Right renal pelvis (tissue), 4 donors: ENCODE data around the gene EPHB4. TPM values are rescaled to one million over a fixed set of nuclear protein-coding genes. Genes with fewer than 3 reads are reported as not detected.
"Not testable (repeated sequence)": the region's sequence is repeated elsewhere in the genome, so short reads cannot be mapped to it uniquely, and the experiment has no call there.

Source experiments
- DNase-seq, 4 donors: peaks; one replicate each; pipeline ENCODE4 v3.0.0-alpha.2; 2013; ENCODE audit warnings: low read depth in 4 of 4, low spot score in 3 of 4, missing footprints in 1 of 4
- polyA plus RNA-seq, 4 donors: library from polyadenylated mRNA; unstranded; fragments of 120-200 nt; gene quantifications; one replicate each; pipeline ENCODE4 v1.2.1, GENCODE V29; 2013; ENCODE audit not compliant: insufficient read length in 4 of 4

The EPHB4 gene
- polyA plus RNA-seq, 4 donors: 86.1 to 96.3 (median 89.4) TPM

DNA sequence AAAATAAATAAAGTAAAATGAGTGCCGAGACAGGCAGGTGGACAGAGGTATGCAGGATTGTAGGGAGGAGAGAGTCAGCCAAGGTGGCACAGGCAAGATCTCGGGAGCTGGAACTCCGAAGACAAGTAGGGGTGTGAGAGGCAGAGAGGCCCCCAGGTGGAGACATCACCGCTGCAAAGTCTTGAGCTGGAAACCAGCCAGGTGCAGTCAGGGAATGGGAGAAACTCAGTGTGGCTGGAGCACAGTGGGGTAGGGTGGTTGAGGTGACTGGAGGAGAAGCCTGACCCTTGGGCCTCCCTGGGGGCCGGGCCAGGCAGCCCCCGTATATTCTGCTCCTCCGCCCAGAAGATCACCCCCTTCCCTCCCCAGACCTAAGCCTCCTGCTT is 4.2 kb downstream of the EPHB4 start:
- no peak for DNase-seq

DNA sequence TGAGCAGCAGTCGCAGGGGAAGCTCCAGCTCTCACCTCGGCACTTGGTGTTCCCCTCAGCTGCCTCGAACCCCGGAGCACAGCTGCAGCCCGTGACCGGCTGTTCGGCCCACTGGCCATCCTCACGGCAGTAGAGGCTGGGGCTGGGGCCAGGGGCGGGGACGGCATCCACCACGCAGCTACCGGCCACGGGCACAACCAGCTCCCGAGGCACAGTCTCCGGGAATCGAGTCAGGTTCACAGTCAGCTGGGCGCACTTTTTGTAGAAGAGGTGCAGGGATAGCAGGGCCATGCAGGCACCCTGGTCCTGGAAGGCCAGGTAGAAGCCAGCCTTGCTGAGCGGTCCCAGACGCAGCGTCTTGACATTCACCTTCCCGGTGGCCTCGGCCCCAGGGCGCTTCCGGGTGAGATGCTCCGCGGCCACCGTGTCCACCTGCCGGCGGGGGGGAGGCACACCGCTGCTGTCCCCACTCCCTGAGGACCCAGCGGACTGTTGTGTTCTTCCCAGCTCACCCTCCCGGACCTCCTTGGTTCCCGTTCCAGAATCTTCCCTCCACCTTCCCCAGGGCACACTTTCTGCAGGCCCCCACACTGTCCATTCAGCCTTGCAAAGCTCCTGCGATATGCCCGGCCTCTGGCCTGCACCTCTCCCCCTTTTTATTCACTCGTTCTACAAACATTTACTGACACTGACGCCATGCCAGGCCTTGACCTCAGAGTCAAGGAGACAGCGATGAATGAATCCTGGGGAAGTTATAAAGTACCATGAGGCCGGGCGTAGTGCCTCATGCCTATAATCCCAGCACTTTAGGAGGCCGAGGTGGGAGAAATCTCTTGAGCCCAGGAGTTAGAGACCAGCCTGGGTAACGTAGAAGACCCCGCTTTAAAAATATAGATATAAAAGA is 4.8 kb downstream of the EPHB4 start:
- no peak for DNase-seq

DNA sequence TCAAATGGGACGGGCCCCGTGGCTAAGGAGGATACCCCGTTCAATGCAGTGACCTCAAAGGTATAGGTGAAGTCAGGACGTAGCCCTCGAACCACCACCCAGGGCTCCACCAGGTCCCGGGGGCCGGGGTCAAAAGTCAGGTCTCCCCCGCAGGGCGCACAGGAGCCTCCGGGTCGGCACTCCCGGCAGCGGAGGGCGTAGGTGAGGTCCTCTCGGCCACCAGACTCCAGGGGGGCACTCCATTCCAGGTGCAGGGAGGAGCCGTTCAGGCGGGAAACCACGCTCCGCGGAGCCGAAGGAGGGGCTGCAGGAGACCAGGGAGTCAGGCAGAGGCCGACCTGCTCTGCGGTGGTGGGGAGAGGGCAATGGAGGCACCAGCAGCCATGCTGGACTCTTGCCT is 7.7 kb downstream of the EPHB4 start:
- no peak for DNase-seq

DNA sequence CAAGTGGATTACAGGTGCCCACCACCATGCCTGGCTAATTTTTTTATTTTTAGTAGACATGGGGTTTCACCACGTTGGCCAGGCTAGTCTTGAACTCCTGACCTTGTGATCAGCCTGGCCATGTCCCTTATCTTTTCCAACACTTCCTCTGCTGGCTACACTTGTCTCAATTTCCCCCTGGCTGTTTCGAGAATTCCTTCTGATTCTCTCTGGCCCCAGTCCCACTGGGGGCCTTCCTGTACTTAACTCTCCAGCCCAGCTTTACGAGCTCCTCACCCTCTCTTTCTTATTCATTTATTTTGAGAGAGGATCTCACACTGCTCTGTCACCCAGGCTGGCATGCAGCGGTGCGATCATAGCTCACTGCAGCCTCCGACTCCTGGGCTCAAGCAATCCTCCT is 8.5 kb downstream of the EPHB4 start:
- DNase-seq: no peak

DNA sequence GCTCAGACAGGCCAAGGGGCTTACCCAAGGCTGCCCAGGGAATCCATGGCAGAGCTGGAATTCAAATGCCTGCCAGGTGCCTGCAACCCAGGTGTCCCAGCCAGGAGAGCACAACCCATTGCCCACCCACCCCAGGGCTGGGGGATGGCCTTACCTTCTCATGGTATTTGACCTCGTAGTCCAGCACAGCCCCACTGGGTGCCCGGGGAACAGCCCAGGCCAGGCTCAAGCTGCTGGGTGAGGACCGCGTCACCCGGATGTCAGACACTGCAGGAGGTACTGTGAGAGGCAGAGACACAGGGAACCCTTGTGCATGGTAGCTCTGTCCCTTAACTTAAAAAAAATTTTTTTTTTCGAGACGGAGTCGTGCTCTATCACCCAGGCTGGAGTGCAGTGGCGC is 9.0 kb downstream of the EPHB4 start:
- DNase-seq: no peak

DNA sequence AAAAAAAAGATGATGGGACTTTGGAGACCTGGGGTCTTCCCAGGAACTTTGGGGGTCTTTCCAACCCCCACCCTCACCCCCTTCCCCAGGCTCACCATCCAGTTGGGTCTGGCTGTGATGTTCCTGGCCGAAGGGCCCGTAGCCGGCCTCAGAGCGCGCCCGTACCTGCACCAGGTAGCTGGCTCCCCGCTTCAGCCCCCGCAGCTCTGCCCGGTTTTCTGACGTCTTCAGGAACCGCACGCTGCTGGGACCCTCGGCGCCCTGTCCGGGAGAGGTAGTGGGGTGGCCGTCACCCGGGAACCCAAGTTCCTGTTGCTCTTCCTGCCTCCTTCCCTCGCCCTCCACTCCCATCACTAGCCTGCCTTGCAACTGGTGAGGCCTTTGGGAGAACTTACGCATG is 10.2 kb downstream of the EPHB4 start:
- no peak for DNase-seq

DNA sequence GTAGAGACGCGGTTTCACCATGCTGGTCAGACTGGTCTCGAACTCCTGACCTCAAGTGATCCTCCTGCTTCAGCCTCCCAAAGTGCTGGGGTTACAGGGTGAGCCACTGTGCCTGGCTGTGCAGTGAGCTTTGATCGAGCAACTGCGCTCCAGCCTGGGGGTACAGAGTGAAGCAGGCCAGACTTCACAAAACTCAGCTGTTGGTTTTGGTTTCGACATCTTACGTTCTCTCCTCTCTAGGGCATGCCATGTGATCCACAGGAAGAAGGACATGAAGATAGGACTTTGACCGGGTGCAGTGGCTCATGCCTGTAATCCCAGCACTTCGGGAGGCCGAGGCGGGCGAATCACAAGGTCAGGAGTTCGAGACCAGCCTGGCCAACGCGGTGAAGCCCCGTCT is 10.8 kb downstream of the EPHB4 start:
- DNase-seq: not testable (repeated sequence)

DNA sequence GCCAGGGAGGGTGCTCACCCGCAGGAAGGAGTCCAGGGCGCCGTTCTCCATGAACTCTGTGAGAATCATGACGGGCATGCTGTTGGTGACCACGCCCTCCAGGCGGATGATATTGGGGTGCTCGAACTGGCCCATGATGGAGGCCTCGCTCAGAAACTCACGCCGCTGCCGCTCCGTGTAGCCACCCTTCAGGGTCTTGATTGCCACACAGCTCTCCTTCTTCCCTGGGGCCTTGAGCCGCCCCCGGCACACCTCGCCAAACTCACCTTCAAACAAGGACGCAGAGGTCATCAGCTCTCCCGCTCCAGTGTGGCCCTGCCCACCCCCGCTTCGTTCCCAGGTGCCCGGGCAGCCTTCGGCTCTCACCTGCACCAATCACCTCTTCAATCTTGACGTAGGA is 14.6 kb downstream of the EPHB4 start:
- DNase-seq: no peak

DNA sequence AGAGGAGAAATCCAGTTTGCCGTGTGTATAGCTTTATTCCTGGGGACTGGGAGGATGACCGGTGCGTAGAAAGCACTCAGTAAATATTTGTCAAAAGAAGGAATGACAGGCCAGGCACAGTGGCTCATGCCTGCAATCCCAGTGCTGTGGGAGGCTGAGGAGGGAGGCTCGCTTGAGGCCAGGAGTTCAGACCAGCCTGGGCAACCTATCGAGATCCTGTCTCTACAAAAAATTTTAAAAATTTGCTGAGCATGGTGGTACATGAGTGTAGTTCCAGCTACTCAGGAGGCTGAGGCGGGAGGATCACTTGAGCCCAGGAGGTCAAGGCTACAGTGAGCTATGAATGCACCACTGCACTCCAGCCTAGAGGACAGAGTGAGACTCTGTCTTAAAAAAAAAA is 15.8 kb downstream of the EPHB4 start:
- DNase-seq: no peak

DNA sequence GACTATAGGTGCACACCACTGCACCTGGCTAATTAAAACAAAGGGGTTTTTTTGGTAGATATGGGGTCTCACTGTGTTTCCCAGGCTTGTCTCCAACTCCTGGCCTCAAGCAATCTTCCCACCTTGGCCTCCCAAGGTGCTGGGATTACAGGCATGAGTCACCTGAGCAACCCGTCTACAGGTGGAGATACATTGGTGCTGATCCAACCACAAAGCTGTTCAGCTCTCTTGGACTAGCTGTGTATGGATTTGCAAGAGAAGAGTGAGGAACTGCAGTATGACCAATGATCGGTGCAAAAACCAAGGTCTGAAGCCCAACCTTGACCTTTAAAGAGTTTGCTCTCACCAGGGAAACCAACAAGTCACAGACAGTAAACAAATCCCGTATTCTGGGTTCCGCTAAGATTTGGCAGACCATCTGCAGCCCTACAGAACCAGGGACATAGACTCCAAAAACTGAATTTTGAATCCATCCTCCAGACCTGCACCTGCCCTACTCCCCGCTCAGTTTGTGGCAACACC is 18.9 kb downstream of the EPHB4 start:
- DNase-seq: no peak

DNA sequence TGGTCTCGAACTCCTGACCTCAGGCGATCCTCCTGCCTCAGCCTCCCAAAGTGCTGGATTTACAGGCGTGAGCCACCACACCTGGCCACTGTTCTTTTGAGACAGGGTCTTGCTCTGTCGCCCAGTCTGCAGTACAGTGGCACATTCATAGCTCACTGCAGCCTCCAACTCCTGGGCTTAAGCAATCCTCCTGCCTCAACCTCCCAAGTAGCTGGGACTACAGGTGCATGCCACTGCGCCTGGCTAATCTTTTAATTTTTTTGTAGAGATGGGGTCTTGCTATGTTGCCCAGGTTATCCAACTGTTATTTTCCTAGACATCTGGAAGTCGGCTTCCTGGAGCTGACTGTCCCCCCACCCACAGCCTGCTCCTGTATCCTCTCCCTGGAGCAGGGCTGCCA is 20.4 kb downstream of the EPHB4 start:
- DNase-seq: not testable (repeated sequence)

DNA sequence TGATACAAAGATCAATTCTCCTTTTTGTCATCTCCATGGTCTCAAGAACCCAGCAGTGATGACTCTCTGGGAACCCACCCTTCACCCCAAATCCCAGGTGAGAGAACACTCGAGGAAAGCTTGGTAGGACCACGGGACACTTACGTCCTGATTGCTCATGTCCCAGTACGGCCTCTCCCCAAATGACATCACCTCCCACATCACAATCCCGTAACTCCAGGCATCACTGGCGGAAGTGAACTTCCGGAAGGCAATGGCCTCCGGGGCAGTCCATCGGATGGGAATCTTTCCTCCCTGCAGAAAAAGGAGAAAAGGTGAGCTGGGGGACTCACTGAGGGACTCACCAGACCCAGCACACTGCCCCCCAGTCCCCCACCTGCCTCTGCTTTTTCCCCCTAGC is 21.0 kb downstream of the EPHB4 start:
- no peak for DNase-seq

DNA sequence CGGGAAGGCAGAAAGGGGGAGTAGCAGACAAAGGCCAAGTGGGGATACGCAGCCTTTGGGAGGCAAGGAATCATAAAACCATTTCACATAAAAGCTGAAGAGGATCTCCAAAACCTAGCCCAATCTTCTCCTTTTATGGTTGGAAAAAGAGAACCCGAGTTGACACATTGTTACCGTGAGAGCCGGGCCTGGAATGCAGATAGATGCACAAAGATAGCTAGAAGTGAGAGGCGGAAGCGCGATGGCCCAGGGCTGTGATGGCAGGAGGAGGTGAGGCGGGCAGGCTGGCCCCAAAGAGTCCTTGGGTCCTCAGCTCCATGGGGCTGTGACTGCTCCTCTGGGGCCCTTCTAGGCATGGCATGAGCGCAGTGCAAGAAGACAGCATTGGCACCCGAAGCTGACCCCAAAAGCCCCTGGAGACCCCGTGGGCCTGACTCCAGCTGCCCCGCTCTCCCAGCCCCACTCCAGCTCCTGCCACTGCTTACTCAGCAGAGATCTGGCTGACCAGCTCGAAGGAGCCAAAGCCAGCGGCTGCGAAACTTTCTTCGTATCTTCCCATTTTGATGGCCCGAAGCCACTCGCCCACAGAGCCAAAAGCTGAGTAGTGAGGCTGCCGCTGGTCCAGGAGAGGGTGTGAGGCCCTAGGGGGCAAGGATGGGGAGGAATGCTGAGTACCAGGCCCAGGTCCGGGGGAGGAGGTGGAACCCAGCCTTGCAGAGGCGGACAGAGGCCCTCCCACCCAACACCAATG is 22.5 kb downstream of the EPHB4 start:
- no peak for DNase-seq

DNA sequence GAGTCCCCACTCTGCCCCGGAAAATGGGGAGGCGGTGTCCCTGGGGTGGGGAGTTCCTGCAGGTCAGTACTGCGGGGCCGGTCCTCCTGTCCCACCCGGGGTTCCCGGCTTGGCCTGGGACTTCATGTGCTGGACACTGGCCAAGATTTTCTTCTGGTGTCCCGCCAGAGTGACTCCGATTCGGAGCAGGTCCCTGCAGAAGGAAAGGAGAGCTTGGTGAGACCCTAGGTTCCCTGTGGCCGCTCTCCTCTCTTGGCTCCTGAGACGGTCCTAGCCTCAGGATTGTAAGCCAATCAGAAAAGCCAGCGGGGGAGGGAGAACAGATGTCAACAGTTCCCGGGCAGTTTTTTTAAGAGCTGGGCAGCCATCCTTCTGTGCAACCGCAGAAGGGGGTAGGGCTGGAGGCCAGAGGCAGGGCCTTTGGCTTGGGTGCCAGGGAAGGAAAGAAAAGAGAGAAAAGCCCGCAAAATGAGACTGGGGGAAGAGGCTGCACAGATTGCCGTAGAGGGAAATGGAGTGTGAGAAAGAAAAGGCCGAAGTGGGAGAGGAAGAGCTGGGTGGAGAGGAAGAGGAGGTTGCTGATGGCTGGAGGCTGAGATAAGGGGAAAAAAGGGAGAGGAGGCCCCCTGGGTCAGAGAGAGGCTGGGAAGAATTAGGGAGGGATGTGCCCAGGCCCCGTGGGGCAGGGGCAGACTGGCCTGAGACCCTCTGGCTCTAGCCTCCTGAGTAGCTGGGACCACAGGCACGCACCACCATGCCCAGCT is 23.7 kb downstream of the EPHB4 start:
- DNase-seq: peak in 2 of 4 donors; percentile 23 to 63

DNA sequence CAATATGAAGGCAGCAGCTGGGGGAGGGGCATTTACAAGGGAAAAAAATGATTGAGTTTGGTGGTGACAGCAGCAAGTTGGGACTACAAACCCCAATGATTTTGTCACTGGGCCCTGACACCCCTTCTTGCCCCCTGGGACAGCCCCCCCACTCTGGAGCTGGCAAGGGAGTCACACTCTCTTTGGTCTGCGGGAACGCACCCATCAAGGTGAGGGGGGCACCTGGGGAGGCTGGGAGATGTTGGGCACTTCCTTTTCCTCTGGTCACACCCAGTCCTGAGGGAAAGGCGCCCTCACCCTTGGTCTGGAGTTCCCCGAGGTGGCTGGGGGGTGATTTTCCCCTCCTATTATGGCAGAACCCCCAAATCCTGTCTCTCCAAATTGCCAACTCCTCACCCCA is 24.4 kb downstream of the EPHB4 start:
- DNase-seq: no peak

DNA sequence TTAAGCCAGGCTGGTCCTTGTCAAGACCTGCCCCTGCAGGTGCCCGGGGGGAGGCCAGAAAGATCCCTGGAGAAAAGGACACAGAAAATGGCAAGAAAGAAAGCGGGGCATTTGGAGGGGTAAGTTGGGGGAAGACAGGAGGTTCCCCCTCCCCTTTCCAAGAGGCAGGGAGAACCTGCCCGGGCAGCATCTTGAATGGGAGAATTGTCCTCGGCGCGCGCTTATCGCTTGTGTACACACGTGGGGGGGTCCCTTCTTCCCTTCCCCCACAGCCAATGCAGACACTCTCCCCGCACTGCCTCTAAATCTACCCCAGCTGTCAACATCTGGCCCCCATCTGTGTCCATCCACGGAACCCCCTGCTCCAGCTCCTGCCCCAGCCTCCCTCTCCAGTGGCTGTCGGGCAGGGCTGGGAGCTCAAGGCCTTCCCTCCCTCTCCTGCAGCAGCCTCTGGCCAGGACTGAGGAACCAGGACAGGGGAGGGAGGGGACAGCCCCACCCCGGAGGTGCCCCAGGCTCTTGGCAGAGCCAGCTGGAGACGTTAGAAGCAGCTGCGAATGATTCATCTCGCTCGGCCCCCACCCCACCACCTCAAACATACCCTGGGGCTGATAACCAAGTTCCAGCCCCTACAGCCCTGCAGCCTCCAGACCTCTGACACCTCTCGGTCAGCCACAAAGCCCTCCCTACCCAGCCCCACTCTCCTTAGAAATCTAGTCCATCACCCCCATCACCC is 25.3 kb downstream of the EPHB4 start:
- no peak for DNase-seq

DNA sequence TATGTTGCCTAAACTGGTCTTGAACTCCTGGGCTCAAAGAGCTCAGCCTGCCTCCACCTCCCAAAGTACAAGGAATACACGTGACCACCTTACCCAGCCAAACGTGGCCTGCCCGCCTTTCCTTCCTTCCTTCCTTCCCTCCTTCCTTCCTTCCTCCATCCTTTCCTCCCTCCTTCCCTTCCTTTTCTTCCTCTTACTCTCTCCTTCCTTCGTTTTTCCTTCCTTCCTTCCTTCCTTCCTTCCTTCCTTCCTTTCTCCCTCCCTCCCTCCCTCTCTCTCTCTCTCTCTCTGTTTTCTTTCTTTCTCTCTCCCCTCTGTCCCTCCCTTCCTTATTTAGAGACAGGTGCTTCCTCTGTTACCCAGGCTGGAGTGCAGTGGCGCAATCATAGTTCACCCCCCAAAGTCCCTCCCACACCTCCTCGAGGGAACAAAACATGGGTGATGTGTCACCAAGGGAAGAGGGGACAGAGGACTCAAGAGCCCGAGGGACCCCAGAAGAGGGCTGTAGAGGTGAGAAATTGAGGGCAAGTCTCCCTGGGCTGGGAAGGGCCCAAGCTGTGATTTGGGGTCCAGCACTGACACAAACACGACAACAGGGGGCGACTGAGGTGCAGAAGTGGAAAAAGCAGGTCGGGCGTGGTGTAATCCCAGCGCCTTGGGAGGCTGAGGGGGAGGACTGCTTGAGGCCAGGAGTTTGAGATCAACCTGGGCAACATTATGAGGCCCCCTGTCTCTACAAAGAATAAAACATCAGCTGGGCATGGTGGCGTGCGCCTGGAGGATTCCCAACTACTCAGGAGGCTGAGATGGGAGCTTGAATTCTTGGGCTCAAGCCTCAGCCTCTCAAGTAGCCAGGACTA is 28.1 kb downstream of the EPHB4 start:
- DNase-seq: peak in 3 of 4 donors; percentile 23 to 39 (median 28)

DNA sequence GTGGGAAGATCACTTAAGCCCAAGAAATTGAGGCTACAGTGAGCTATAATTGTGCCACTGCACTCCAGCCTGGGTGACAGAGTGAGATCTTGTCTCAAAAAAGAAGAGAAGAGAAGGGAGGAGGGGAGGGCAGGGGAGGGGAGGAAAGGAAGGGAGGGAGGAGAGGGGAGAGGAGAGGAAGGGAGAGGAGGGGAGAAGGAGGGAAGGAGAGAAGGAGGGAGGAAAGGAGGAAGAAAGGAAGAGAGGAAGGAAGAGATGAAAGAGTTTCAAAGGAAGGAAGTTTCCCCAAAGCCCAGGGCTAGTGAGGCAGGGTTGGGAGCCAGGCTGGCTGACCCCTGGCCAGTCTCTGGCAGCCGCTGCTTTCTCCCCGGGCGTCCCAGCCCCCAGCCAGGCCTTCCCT is 32.6 kb downstream of the EPHB4 start:
- DNase-seq: no peak
